Measurements from ENCODE around the gene ABHD17C. TPM values are rescaled to one million over a fixed set of nuclear protein-coding genes. Genes with fewer than 3 reads are reported as not detected.

ABHD17C gene
- total and polyA plus RNA-seq, 8 donors = 2.0 to 7.9 (median 4.3) TPM

DNA sequence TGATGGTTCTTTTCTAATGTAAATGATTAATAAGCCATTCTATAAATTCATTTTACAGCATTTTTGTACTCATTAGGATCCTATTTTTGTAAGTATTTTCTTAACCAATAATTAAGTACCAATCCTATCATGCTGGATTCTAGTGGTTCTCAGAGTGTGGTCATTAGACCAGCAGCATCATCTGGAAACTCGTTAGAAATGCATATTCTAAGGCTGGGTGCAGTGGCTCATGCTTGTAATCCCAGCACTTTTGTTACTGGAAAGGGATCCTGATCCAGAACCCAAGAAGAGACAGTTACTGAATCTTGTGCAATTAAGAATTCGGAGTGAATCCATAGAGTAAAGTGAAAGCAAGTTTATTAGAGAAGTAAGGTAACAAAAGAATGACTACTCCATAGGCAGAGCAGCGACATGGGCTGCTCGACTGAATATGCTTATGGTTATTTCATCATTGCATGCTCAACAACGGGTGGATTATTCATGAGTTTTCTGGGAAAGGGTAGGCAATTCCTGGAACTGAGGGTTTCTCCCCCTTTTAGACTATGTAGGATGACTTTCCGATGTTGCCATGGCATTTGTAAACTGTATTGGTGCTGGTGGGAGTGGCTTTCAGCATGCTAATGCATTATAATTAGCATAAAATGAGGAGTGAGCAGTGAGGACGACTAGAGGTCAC, 74.2 kb downstream of the ABHD17C start:
- H3K4me3 ChIP-seq = no peak overlapping the region
- intact Hi-C loops (cut with DNase I) = no loop called here
- ATAC-seq = no peak
- H3K36me3 ChIP-seq = no peaks in the 10 kb centered on the region
- H3K27ac ChIP-seq = no peak overlapping the region
- H3K4me1 ChIP-seq = no peaks in the 10 kb centered on the region
- DNase-seq = no peak
- H3K9me3 ChIP-seq = no peaks in the 10 kb centered on the region
- TF ChIP-seq, protein P1, sequence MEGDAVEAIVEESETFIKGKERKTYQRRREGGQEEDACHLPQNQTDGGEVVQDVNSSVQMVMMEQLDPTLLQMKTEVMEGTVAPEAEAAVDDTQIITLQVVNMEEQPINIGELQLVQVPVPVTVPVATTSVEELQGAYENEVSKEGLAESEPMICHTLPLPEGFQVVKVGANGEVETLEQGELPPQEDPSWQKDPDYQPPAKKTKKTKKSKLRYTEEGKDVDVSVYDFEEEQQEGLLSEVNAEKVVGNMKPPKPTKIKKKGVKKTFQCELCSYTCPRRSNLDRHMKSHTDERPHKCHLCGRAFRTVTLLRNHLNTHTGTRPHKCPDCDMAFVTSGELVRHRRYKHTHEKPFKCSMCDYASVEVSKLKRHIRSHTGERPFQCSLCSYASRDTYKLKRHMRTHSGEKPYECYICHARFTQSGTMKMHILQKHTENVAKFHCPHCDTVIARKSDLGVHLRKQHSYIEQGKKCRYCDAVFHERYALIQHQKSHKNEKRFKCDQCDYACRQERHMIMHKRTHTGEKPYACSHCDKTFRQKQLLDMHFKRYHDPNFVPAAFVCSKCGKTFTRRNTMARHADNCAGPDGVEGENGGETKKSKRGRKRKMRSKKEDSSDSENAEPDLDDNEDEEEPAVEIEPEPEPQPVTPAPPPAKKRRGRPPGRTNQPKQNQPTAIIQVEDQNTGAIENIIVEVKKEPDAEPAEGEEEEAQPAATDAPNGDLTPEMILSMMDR (IDR thresholded peaks at IDR 0.05) = no peak
- H3K27me3 ChIP-seq = no peaks in the 10 kb centered on the region
- FAIRE-seq = no peak
- 77 to 81% methylated on average over 7 of the region's 7 CpGs for WGBS, 2 donors

DNA sequence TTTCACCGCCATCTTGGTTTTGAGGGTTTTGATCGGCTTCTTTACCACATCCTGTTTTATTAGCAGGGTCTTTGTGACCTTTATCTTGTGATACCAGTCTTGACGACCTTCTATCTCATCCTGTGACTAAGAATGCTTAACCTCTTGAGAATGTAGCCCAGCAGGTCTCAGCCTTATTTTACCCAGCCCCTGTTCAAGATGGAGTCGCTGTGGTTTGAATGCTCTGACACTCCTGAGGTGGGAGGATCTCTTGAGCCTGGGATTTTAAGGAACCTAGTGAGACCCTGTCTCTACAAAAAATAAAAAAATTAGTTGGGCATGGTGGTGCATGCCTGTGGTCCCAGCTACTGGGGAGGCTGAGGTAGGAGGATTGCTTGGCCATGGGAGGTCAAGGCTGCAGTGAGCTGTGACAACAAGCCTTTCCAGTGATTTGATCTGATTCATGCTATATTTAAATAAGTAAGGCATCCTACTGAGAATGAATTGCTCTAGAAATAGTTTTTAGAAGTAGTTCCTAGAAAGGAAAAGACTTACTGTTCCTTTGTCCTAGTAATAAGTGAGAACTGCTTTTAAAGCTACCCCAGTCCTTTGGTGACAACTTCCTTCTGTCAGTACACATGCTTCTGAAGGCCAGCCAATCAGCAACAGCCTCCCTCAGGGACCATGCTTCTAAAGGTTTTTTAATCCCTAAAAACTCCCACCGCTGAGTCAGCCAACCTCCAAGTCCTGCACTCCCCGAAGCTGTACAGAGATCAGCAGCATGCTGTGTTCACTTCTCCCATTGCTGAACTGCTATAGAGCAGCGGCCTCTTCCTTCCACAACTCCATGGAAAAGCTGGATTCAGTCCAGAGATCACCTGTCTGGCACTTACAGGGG, 75.0 kb downstream of the ABHD17C start:
- H3K9me3 ChIP-seq = no peaks in the 10 kb centered on the region
- H3K4me3 ChIP-seq = no peak overlapping the region
- H3K36me3 ChIP-seq = no peaks in the 10 kb centered on the region
- intact Hi-C loops (cut with DNase I) = no loop called here
- no peak for FAIRE-seq
- WGBS, 2 donors = 84 to 86% methylated on average over 7 of the region's 7 CpGs
- no peaks in the 10 kb centered on the region for H3K4me1 ChIP-seq
- DNase-seq = no peak
- TF ChIP-seq, protein P1 (IDR thresholded peaks at IDR 0.05) = no peak
- no peaks in the 10 kb centered on the region for H3K27me3 ChIP-seq
- no peak overlapping the region for H3K27ac ChIP-seq
- ATAC-seq = no peak

DNA sequence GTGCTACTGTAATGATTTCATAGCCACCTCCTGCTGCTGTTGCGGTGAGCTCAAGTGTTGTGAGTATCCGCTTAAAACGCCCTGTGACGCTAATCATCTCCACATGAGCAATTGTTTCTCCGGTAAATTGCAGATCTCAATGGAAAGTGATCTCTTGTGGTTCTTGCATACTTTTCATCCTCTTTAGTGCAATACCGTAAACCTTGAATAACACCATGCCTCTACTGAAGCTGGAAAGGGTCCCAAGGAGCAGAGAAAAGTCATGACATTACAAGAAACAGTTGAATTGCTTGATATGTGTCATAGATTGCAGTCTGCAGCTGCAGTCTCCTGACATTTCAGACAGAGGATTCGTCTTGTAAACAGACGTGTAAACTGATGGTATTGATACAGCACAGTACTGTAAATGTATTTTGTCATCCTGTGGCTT, 78.0 kb downstream of the ABHD17C start:
- Histone ChIP-seq H3K9me3 (no peaks in the 10 kb centered on the region), H3K27me3 (peaks cover 0 to 5% (median under 1%) of the 10 kb centered on the region in 4 donors), H3K4me1 (no peaks in the 10 kb centered on the region), H3K36me3 (no peaks in the 10 kb centered on the region), H3K27ac (no peak overlapping the region), H3K4me3 (no peak overlapping the region)
- ATAC-seq = no peak
- WGBS, 2 donors = 71 to 75% methylated on average over 8 of the region's 8 CpGs
- DNase-seq = no peak
- intact Hi-C loops (cut with DNase I) = no loop called here
- no peak for FAIRE-seq
- TF ChIP-seq, protein P1 (IDR thresholded peaks at IDR 0.05) = no peak

DNA sequence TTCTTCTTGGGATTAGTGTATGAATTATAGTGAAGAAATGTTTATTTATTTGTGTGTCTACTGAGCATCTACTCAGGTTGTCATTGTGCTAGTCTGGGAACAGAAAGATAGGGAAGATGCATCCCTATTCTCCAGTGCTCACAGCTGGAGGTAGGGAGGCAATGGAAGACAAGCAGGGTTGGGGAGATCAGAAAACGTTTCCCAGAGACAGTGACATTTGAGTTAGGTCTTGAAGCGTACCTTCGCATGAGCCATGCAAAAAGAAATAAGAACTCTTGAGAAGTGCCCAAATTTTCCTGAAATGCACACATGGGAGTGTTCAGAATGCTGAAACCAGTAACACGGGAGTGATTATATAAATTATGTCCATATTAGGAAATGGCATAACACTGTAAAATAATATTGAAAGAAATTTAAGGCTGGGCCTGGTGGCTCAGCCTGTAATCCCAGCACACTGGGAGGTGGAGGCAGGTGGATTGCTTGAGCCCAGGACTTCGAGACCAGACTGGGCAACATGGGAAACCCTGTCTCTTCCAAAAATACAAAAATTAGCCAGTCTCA, 78.8 kb downstream of the ABHD17C start:
- intact Hi-C loops (cut with DNase I) = no loop called here
- 72 to 74% methylated on average over 5 of the region's 5 CpGs for WGBS, 2 donors
- Histone ChIP-seq H3K4me3 (no peak overlapping the region), H3K27me3 (peaks cover 0 to 10% (median 3%) of the 10 kb centered on the region in 4 donors), H3K9me3 (no peaks in the 10 kb centered on the region), H3K4me1 (no peaks in the 10 kb centered on the region), H3K27ac (no peak overlapping the region), H3K36me3 (no peaks in the 10 kb centered on the region)
- TF ChIP-seq, protein P1 (IDR thresholded peaks at IDR 0.05) = no peak
- no peak for ATAC-seq
- no peak for FAIRE-seq
- no peak for DNase-seq

All from pancreas (tissue), 10 donors.